HepG2 (cell line): ENCODE measurements around the gene DCC. TPM values are rescaled to one million over a fixed set of nuclear protein-coding genes. Genes with fewer than 3 reads are reported as not detected.

ENCODE experiments used
- ATAC-seq: fragments of 200-7000 bp; cut with Tn5 transposase; 3 replicates; pipeline ENCODE4 v1.9.1; 2020; ENCODE audit warnings: mild to moderate bottlenecking, moderate library complexity
- BruUV-seq: library from RNA; stranded (reverse); fragments of 400-500 nt; replicated peaks from 2 replicates; lab custom pipeline; 2021; lab: Mats Ljungman, UMichigan
- CTCF ChIA-PET: fragments of 300-600 bp; formaldehyde crosslinking; extraction: SDS; loops from one replicate; lab custom pipeline; 2021; ENCODE audit warnings: low total read pairs, inconsistent platforms, low intra/inter-chr PET ratio; lab: Yijun Ruan, JAX
- POLR2A ChIA-PET: fragments of 350-600 bp; sonication (Branson Sonifier 250); formaldehyde crosslinking; loops from one replicate; lab custom pipeline; 2020; ENCODE audit warnings: antibody characterized with exemption, inconsistent platforms; lab: Yijun Ruan, JAX
- DNase-seq: peaks from one replicate; pipeline ENCODE4 v3.0.0-alpha.2; 2015; ENCODE audit warnings: low spot score
- FAIRE-seq: peaks from 3 replicates; lab custom pipeline; 2011; peaks lifted over from hg19 to GRCh38; lab: Jason Lieb, UNC
- H2AFZ ChIP-seq: one replicate; pipeline ENCODE4 v1.6.1; 2011; ENCODE audit warnings: low read length, inconsistent platforms
- H3K27ac ChIP-seq: fragments of 300-600 bp; 3 replicates; pipeline ENCODE4 v1.8.0; 2011; ENCODE audit warnings: mixed run types, mild to moderate bottlenecking, mixed read lengths, low read length, inconsistent platforms; ENCODE audit not compliant: insufficient read depth; ENCODE audit errors: extremely low read length
- H3K27me3 ChIP-seq, 2 experiments: fragments of 200-600 bp in 1 of 2; 2 replicates in 1 of 2; 3 replicates in 1 of 2; pipeline versions ENCODE4 v1.6.0 to v1.8.0; 2011; ENCODE audit warnings: low read length in 2 of 2, mild to moderate bottlenecking in 2 of 2, moderate library complexity in 2 of 2, inconsistent platforms in 1 of 2; ENCODE audit not compliant: insufficient read depth in 2 of 2, control insufficient read depth in 1 of 2
- H3K36me3 ChIP-seq, 2 experiments: fragments of 200-600 bp in 1 of 2; replicated peaks in 1 of 2; 2 replicates in 1 of 2; 3 replicates in 1 of 2; pipeline versions ENCODE4 v1.5.1 to v1.8.0; 2011; ENCODE audit warnings: low read length in 2 of 2, inconsistent platforms in 1 of 2; ENCODE audit not compliant: insufficient read depth in 2 of 2, control insufficient read depth in 1 of 2
- H3K4me1 ChIP-seq: 2 replicates; pipeline ENCODE4 v1.5.1; 2012; ENCODE audit warnings: low read length, inconsistent platforms; ENCODE audit not compliant: insufficient read depth
- H3K4me2 ChIP-seq: 2 replicates; pipeline ENCODE4 v1.6.0; 2011; ENCODE audit warnings: low read depth, low read length, inconsistent platforms
- H3K4me3 ChIP-seq, 3 experiments: fragments of 200-600 bp in 1 of 3; sonication (generic), shearing (Covaris generic) in 1 of 3; replicated peaks in 1 of 3; 2 replicates each; pipeline ENCODE4 v1.5.1; 2011 to 2016; ENCODE audit warnings: low read length in 3 of 3, inconsistent platforms in 2 of 3, low read depth in 2 of 3, mild to moderate bottlenecking in 2 of 3, control low read depth in 1 of 3, mixed read lengths in 1 of 3; ENCODE audit not compliant: insufficient read depth in 1 of 3
- H3K79me2 ChIP-seq: one replicate; pipeline ENCODE4 v1.6.1; 2011; ENCODE audit warnings: low read length, inconsistent platforms; ENCODE audit not compliant: insufficient read depth
- H3K9ac ChIP-seq: 2 replicates; pipeline ENCODE4 v1.6.0; 2011; ENCODE audit warnings: mild to moderate bottlenecking, low read depth, low read length, inconsistent platforms; ENCODE audit not compliant: insufficient read depth
- H3K9me3 ChIP-seq: 2 replicates; pipeline ENCODE4 v1.5.1; 2012; ENCODE audit warnings: mild to moderate bottlenecking, low read length
- H4K20me1 ChIP-seq: 2 replicates; pipeline ENCODE4 v1.6.0; 2011; ENCODE audit warnings: inconsistent platforms, mild to moderate bottlenecking, low read length, moderate library complexity; ENCODE audit not compliant: insufficient read depth
- CTCF ChIP-seq: sonication (generic); formaldehyde crosslinking; IDR thresholded peaks from 2 replicates; pipeline ENCODE4 v1.5.0; 2020; ENCODE audit warnings: mild to moderate bottlenecking, missing genetic modification reagents, moderate library complexity
- HOXA7 ChIP-seq: sonication (generic); formaldehyde crosslinking; IDR thresholded peaks from 2 replicates; pipeline ENCODE4 v1.8.1; 2022; ENCODE audit warnings: mild to moderate bottlenecking, missing genetic modification reagents, moderate library complexity
- KMT2A ChIP-seq: sonication (generic); formaldehyde crosslinking; IDR thresholded peaks from 2 replicates; pipeline ENCODE4 v1.4.0; 2020; ENCODE audit warnings: missing genetic modification reagents
- RARG ChIP-seq: sonication (generic); formaldehyde crosslinking; IDR thresholded peaks from 2 replicates; pipeline ENCODE4 v1.4.0; 2020; ENCODE audit warnings: low read depth, mild to moderate bottlenecking, missing genetic modification reagents
- RXRB ChIP-seq: IDR thresholded peaks from 2 replicates; pipeline ENCODE4 v1.6.1; 2016; ENCODE audit warnings: borderline replicate concordance, missing genetic modification reagents, missing compliant biosample characterization
- SPEN ChIP-seq: sonication (generic); formaldehyde crosslinking; IDR thresholded peaks from 2 replicates; pipeline ENCODE4 v1.5.1; 2020; ENCODE audit warnings: low read depth, mild to moderate bottlenecking, missing genetic modification reagents
- YEATS2 ChIP-seq: sonication (generic); formaldehyde crosslinking; IDR thresholded peaks from 2 replicates; pipeline ENCODE4 v1.4.0; 2020; ENCODE audit warnings: missing genetic modification reagents, borderline replicate concordance
- ZNF513 ChIP-seq: sonication (generic); formaldehyde crosslinking; conservative IDR thresholded peaks from 2 replicates; pipeline ENCODE4 v1.5.0; 2020; ENCODE audit warnings: missing genetic modification reagents
- ZNF597 ChIP-seq: sonication (generic); formaldehyde crosslinking; IDR thresholded peaks from 2 replicates; pipeline ENCODE4 v1.5.0; 2020; ENCODE audit warnings: missing genetic modification reagents
- WGBS: methylation state at CpG from one replicate; pipeline ENCODE4 v1.1.6; 2017; ENCODE audit warnings: low lambda C conversion rate; 5-methylcytosine and 5-hydroxymethylcytosine counted together
- in situ Hi-C: cut with HindIII; loops from 2 replicates; pipeline ENCODE4 v1.10.0; 2017; ENCODE audit warnings: low pct_unique_long_range_greater_than_20kb; ENCODE audit not compliant: extremely low pct_ligation_motif_present
- intact Hi-C: fragments of 100-400 bp; cut with micrococcal nuclease; formaldehyde crosslinking; loops from one replicate; pipeline ENCODE4 v1.10.0; 2022; ENCODE audit not compliant: unreplicated experiment
- polyA plus RNA-seq, 8 experiments: library from polyadenylated mRNA; depleted of rRNA in 3 of 8; stranded (reverse) in 7 of 8; unstranded in 1 of 8; fragments of >200 nt; fragmentation: Illumina TruSeq in 4 of 8; extraction: Trizol in 4 of 8; gene quantifications; 2 replicates each; pipeline versions ENCODE4 v1.2.1 to v1.2.3, GENCODE V29; 2011 to 2016; ENCODE audit warnings: low read depth in 4 of 8, missing spikeins in 1 of 8, mixed read lengths in 1 of 8; ENCODE audit not compliant: insufficient read depth in 1 of 8
- total RNA-seq, 5 experiments: library from RNA; depleted of rRNA; stranded (reverse); fragments of >200 nt; fragmentation: Illumina TruSeq; extraction: Trizol; gene quantifications; 2 replicates each; pipeline ENCODE4 v1.2.3, GENCODE V29; 2016; ENCODE audit warnings: low read depth in 1 of 5
- TF ChIP-seq, protein P1 (sequence below): sonication (generic); formaldehyde crosslinking; IDR thresholded peaks from 2 replicates; pipeline ENCODE4 v1.4.0; 2020; ENCODE audit warnings: low read depth, mild to moderate bottlenecking, missing genetic modification reagents

DCC gene
- total and polyA plus RNA-seq, 2 of the 13 experiments (the other 11 are each of a cell fraction or from before 2014, with no cell fraction given): not detected

DNA sequence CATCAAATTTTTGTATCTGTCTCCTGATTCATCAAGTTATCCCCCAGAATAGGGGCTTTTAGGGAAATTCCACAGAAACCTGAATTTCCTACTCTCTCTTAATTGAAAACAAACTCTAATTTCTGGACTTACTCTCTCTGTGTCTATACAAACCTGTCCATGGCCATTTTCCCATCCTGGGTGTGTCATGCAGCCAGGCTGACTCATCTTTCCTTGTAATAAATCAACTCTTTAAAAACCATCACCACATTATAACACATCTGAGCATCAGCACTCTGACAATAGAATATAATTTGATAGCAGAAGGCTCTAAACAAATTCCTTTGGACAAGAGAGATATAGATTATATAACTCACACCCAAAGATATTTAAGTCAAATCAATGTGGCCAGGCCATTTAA is 610.2 kb downstream of the DCC start:
- H3K36me3 ChIP-seq: no peaks in the 10 kb centered on the region
- no peak for TF ChIP-seq RARG (CRISPR knock-in tag)
- no peak overlapping the region for H2AFZ ChIP-seq
- ATAC-seq (no peak), FAIRE-seq (no peak), DNase-seq (no peak)
- H3K4me2 ChIP-seq: no peak overlapping the region
- H3K79me2 ChIP-seq: no peaks in the 10 kb centered on the region
- H3K27me3 ChIP-seq: no peaks in the 10 kb centered on the region
- no peak overlapping the region for H3K4me3 ChIP-seq
- no peak overlapping the region for H3K27ac ChIP-seq
- CTCF ChIA-PET: no interaction called here
- H3K4me1 ChIP-seq: no peaks in the 10 kb centered on the region
- peaks cover 16% of the 10 kb centered on the region; the same call in 1 of the 2 replicates for H3K9me3 ChIP-seq
- no peak overlapping the region for H3K9ac ChIP-seq
- BruUV-seq: no TSS peak
- H4K20me1 ChIP-seq: no peaks in the 10 kb centered on the region
- intact Hi-C loops: no loop called here
- POLR2A ChIA-PET: no interaction called here
- in situ Hi-C loops: no loop called here

DNA sequence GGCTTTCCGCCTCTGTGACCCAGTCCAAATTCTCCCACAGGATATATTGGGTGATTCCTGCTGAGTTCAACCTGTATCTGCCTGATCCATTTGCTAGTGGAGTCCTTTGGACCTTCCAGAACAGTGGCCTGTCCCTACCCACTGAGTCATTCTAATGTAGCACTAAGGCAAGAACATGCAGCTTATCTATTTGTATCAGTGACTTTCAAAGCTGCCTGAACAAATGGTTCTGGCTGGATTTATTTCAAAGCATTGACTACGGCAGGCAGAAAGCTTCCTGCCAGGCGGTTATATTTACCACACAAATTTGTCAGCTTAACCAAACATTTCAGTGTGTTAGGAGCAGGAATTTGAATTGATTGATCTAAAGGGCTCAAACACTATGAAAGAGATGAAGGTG is 613.4 kb downstream of the DCC start:
- Histone ChIP-seq H3K9me3 (peaks cover 6% of the 10 kb centered on the region; the same call in 1 of the 2 replicates), H3K27ac (no peak overlapping the region), H3K4me2 (no peak overlapping the region), H4K20me1 (no peaks in the 10 kb centered on the region), H3K4me3 (no peak overlapping the region), H3K9ac (no peak overlapping the region), H2AFZ (no peak overlapping the region), H3K27me3 (no peaks in the 10 kb centered on the region), H3K4me1 (no peaks in the 10 kb centered on the region), H3K36me3 (no peaks in the 10 kb centered on the region), H3K79me2 (no peaks in the 10 kb centered on the region)
- BruUV-seq: no TSS peak
- TF ChIP-seq YEATS2: no peak
- no peak for TF ChIP-seq HOXA7 (CRISPR knock-in tag)
- TF ChIP-seq ZNF597: no peak
- no peak for TF ChIP-seq CTCF
- no peak for TF ChIP-seq RXRB (CRISPR knock-in tag)
- TF ChIP-seq, protein P1, sequence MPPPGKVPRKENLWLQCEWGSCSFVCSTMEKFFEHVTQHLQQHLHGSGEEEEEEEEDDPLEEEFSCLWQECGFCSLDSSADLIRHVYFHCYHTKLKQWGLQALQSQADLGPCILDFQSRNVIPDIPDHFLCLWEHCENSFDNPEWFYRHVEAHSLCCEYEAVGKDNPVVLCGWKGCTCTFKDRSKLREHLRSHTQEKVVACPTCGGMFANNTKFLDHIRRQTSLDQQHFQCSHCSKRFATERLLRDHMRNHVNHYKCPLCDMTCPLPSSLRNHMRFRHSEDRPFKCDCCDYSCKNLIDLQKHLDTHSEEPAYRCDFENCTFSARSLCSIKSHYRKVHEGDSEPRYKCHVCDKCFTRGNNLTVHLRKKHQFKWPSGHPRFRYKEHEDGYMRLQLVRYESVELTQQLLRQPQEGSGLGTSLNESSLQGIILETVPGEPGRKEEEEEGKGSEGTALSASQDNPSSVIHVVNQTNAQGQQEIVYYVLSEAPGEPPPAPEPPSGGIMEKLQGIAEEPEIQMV (CRISPR knock-in tag): no peak
- no peak for TF ChIP-seq SPEN
- TF ChIP-seq KMT2A (CRISPR knock-in tag): no peak
- TF ChIP-seq ZNF513 (CRISPR knock-in tag): no peak
- POLR2A ChIA-PET: no interaction called here
- FAIRE-seq (no peak), DNase-seq (peak; percentile 4), ATAC-seq (no peak)
- intact Hi-C loops (no loop called here), in situ Hi-C loops (no loop called here)
- CTCF ChIA-PET: no interaction called here
- 0% methylated on average over 3 of the region's 3 CpGs for WGBS
